Adipocyte (in vitro differentiated cells): Measurements from ENCODE around the gene XYLT2.
A peak's percentile ranks its signal among the peaks of the same experiment; 100 is the strongest.

Source experiments
- DNase-seq: peaks from one replicate; pipeline ENCODE4 v3.0.0-alpha.2; 2015; ENCODE audit warnings: low read depth
- H3K27me3 ChIP-seq: replicated peaks from 2 replicates; pipeline ENCODE4 v1.7.0; 2013; ENCODE audit warnings: mild to moderate bottlenecking, low read length, moderate library complexity; ENCODE audit not compliant: control insufficient read depth, insufficient read depth
- H3K36me3 ChIP-seq: 2 replicates; pipeline ENCODE4 v1.7.0; 2013; ENCODE audit warnings: low read length, mild to moderate bottlenecking, moderate library complexity; ENCODE audit not compliant: control insufficient read depth, insufficient read depth, severe bottlenecking
- H3K4me1 ChIP-seq: 2 replicates; pipeline ENCODE4 v1.7.0; 2013; ENCODE audit warnings: mild to moderate bottlenecking, low read length, moderate library complexity; ENCODE audit not compliant: control insufficient read depth, insufficient read depth
- H3K4me3 ChIP-seq: 2 replicates; pipeline ENCODE4 v1.7.0; 2013; ENCODE audit warnings: mild to moderate bottlenecking, low read length, moderate library complexity
- H3K9ac ChIP-seq: 2 replicates; pipeline ENCODE4 v1.7.0; 2013; ENCODE audit warnings: mild to moderate bottlenecking, low read length, moderate library complexity
- H3K9me3 ChIP-seq: 2 replicates; pipeline ENCODE4 v1.7.0; 2013; ENCODE audit warnings: mild to moderate bottlenecking, low read length, moderate library complexity; ENCODE audit not compliant: control insufficient read depth

XYLT2 gene

DNA sequence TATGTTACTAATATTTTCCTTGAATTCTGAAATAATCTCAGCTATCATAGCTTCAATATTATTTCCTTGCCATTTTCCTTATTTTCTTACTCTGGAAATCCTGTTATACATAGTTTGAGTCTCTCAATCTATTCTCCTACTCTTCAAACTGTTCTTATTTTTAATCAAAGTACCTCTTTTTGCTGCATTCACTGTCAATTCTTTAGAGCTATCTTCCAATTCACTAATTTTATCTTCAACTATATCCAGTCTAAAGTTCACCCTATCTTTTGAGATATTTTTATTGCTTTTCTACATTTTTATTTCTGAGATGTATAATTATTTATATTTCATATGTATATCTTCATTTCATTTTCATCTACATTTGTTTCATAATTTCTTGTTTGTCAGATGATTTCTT is 7.3 kb upstream of the XYLT2 start:
- no peak for DNase-seq
- Histone ChIP-seq H3K27me3 (no peaks in the 10 kb centered on the region), H3K9me3 (peaks cover 7% of the 10 kb centered on the region), H3K9ac (no peak overlapping the region), H3K4me3 (no peak overlapping the region), H3K4me1 (peaks cover 3% of the 10 kb centered on the region), H3K36me3 (no peaks in the 10 kb centered on the region)

DNA sequence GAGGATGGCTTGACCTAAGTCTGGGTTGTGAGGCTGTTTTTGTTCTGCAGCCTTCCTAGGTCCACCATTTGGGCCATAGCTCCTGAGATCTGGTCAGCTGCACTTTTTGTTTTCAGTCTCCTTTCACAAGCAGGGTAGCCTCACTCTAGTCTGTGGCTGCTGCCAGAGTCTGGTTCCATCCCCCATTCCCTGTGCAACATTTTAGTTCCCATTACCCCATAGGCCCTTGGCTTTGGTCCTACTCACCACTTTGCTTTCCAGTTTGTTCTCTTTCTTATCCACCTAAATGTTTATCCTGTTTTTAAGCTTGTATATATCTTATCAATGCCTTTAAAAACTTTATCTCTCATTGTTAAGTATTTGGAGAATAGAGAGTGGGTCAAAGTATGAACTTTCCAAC is 6.5 kb upstream of the XYLT2 start:
- no peak for DNase-seq
- no peak overlapping the region for H3K9ac ChIP-seq
- peaks cover 7% of the 10 kb centered on the region for H3K9me3 ChIP-seq

DNA sequence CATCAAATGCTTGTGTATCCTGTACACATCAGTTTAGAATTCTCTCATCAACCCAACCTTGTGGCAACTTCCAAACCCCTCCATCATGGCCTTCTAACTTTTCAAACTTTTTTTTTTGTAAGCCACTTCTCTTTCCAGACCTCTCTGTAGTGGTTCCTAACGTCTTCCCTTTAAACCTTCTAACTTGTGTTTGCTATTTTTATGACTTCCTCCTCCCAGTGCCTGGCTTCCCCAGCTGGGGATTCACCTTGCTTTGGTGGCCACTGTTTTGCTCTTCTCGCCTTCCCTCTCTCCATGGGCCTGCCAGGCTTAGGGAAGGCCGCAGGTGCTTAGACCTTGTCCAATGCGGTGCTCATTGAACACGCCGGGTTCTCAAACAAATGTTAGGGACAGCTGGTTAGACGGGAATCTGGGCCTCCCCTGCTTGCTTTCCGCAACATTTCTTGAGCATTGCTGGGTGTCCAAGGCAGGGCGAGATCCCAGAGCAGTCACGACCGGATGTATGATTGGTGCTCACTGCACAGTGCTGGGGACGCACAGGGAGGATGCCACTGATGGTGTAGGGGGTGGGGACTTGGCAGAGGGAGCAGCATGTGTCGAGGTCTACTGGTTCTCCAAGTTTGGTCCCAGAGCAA is 1.1 kb upstream of the XYLT2 start:
- Histone ChIP-seq H3K4me3 (no peak overlapping the region), H3K36me3 (no peaks in the 10 kb centered on the region), H3K27me3 (no peaks in the 10 kb centered on the region), H3K9ac (no peak overlapping the region), H3K9me3 (no peaks in the 10 kb centered on the region), H3K4me1 (peaks cover 17% of the 10 kb centered on the region)
- no peak for DNase-seq

More for the DNA sequence above, 6.5 kb upstream of the XYLT2 start:
- Histone ChIP-seq H3K27me3 (no peaks in the 10 kb centered on the region), H3K4me1 (peaks cover 3% of the 10 kb centered on the region), H3K36me3 (no peaks in the 10 kb centered on the region), H3K4me3 (no peak overlapping the region)

DNA sequence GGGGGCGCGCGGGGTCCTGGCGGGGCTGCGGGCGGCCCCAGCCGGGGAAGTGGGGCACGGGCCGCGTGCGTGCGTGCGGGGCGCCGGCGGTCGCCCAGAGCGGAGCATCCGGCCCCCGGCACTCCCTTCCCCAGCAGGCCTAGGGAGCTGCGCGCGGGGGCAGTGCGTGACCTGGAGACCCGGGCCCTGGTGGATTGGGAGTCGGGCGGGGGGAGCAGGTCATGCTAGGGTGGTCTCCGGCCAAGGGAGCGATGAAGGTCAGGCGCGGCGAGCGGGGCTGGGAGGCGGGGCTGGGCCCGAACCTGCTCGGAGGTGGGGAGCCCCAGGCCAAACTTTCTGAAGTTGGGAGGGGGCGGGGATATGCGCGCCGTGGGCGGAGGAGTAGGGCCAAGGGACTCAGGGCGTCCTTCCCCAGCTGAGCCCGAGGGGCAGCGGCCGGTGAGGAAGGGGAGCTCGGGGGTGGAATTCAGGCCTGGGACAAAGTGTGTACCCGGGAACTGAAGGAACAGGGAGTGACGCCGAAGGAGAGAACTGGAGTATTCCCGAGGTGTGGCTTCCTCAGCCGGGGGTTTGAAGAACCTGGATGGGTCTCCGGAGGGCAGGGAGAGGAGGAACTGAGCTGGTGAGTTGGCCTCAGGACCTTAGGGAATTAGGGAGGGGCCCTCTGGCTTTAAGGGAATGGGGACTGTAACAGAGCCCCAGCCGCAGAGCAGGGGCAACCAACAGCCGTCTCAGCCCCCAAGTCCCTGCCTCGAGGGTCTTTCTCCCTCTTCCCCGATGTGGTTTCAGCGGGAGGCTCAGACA is 589 bp downstream of the XYLT2 start:
- Histone ChIP-seq H3K9ac (peak overlapping the region; percentile 92), H3K36me3 (no peaks in the 10 kb centered on the region), H3K9me3 (no peaks in the 10 kb centered on the region), H3K27me3 (no peaks in the 10 kb centered on the region), H3K4me3 (peak overlapping the region; percentile 95), H3K4me1 (peaks cover 17% of the 10 kb centered on the region)
- DNase-seq: peak; percentile 63

DNA sequence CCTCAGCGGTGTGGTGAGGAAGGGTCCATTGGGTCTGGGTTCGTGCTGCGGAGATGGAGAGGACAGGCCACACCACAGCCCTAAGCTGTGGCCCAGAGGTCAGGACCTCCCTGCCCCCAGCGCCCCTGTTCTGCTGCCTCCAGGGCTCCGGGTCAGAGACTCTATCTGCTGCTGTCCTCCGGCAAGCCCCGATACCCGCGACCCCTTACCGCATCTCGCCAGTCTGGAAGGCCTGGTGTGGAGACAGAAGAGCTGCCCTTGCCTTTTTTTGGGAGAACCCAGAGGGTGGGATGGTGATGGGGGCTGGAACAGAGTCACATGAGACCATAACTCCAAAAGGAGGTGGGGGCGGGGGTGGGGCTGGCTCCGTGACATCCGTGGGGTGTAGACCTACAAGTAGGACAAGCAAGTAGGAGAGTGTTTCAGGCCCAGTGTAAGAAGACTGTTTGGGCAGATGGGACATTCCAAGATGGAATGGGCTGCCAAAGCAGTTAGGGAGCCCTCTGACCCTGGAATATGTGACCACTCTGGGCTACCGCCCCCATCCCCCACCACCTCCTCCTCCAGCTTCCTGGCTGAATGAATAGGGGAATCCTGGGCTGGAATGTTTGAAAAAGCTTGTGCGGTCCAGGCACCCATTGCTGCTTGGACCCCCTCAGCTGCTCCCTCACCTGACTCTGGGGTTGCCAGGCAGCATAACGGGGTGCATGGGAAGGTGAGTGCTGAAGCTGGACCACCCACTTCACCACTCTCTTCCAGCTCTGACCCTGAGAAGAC is 1.4 kb downstream of the XYLT2 start:
- no peaks in the 10 kb centered on the region for H3K36me3 ChIP-seq
- no peaks in the 10 kb centered on the region for H3K9me3 ChIP-seq
- H3K4me3 ChIP-seq: peak overlapping the region; percentile 95
- no peaks in the 10 kb centered on the region for H3K27me3 ChIP-seq
- peak overlapping the region; percentile 92 for H3K9ac ChIP-seq
- DNase-seq: no peak
- peaks cover 17% of the 10 kb centered on the region for H3K4me1 ChIP-seq

DNA sequence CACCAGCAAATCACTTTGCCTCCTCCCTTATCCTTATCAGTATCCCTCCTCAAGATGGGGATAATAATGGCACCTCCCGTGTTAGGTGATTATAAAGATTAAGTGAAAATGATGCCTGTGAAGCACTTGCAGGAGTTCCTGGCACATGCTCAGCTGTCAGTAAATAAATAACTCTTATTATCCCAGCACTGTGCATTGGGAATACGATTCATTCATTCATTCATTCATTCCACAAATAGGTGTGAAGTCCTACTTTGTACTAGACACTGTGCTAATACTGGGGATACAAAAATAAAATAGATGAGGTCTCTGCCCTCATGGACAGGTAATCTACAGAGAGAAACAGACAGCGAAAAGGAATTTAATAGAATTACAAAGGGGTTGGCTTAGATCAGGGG is 2.0 kb downstream of the XYLT2 start:
- no peaks in the 10 kb centered on the region for H3K36me3 ChIP-seq
- H3K27me3 ChIP-seq: no peaks in the 10 kb centered on the region
- peak overlapping the region; percentile 5 for H3K9ac ChIP-seq
- H3K9me3 ChIP-seq: no peaks in the 10 kb centered on the region
- DNase-seq: no peak
- peaks cover 17% of the 10 kb centered on the region for H3K4me1 ChIP-seq
- peak overlapping the region; percentile 21 for H3K4me3 ChIP-seq

DNA sequence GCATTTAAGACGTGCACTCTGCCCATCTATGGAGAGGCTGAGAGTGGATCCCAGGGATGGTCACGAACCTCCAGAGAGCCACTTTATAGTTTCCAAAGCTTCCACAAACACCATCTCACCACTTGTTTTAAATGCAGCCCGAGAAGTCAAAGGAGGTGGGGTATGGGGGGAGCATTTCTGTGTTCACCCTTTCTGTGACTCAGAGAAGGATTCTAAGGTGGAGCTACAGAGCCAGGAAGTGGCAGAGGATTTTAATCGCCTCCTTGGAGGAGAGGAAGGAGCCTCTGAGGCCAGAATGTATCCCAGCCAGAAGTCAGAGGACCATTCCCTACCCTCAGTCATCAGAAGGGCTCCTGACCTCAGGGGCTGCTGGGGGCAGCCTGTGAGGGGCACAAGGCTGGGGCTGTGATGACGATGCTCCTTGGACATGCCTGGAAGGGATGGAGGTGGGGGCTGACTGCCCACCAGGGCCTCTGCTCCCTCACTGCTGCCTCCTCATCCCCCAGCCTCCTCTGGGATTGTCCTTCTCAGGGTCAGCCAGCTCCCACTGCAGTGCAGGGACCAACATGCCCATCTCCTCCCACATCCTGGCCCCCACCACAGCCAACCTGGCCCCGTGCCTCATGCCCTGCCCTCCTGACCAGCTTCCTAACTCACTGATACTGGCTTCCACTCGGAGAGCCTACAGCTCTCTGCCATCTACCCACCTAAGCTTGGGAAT is 2.8 kb downstream of the XYLT2 start:
- Histone ChIP-seq H3K4me3 (peak overlapping the region; percentile 21), H3K36me3 (no peaks in the 10 kb centered on the region), H3K9me3 (no peaks in the 10 kb centered on the region), H3K9ac (peak overlapping the region; percentile 5), H3K4me1 (peaks cover 17% of the 10 kb centered on the region), H3K27me3 (no peaks in the 10 kb centered on the region)
- DNase-seq: no peak

DNA sequence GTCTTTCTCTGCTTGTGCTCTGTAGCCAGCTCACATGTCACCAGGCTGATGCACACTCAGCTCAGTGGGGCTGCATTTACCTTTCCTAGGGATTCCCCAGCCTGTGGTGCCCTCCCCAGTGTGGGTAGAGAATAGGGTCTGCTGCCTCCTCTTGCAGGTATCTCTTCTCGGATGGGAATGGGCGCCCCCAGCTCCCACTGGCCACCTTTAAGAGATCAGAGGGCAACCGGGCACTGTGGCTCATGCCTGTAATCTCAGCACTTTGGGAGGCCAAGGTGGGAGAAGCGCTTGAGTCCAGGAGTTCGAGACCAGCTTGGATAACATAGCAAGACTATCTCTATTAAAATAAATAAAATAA is 3.3 kb downstream of the XYLT2 start:
- H3K27me3 ChIP-seq: no peaks in the 10 kb centered on the region
- no peaks in the 10 kb centered on the region for H3K9me3 ChIP-seq
- no peak overlapping the region for H3K4me3 ChIP-seq
- DNase-seq: no peak
- no peak overlapping the region for H3K9ac ChIP-seq
- H3K36me3 ChIP-seq: peaks cover 1% of the 10 kb centered on the region
- H3K4me1 ChIP-seq: peaks cover 17% of the 10 kb centered on the region

DNA sequence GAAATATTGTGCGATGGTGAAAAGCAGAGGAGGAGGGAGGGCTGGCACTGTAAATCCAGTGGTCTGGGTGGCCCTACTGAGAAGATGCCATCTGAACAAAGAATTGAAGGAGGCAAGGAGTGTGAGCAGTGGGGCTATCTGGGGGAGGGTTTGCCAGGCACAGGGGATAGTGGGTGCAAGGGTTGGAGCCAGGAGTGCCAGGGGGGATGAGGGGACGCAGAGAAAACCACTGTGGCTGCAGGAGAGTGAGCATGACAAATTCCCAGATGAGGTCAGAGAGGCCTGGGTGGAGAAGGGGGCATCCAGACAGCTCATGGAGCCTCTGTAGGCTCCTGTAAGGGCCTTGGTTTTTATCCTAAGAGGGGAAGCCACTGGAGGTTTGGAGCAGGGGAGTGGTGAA is 4.8 kb downstream of the XYLT2 start:
- Histone ChIP-seq H3K36me3 (peaks cover 16% of the 10 kb centered on the region), H3K27me3 (no peaks in the 10 kb centered on the region), H3K9me3 (no peaks in the 10 kb centered on the region), H3K4me3 (no peak overlapping the region), H3K9ac (no peak overlapping the region), H3K4me1 (peaks cover 17% of the 10 kb centered on the region)
- no peak for DNase-seq

DNA sequence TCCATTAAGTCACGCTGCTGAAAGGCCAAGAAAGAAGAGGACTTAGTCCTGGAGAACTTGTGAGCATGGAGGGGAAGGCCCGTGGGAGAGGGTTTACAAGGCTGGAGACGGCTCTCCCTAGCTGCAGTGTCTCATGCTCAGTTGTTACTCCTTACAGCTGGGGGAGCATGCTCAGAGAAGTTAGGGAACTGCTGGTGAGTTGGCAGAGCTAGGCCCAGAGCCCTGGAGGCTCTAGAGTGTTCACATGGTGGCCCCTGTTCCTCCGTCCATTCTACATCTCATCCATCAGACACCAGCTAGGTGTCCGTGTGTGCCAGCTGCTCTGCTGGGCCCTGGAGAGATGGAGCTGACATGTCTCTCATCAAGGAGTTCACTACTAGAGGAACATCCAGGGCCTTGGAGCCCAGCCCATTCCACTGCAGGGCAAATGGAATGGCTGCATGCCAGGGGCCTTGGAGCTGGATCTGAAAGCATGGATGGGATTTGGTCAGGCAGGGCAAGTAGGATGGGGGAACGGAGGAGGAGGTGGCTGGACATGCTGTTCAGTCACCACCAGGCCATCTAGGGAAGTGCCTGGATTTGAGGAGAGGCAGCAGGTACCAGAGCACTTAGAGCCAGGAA is 6.3 kb downstream of the XYLT2 start:
- H3K4me1 ChIP-seq: peaks cover 13% of the 10 kb centered on the region
- no peak overlapping the region for H3K4me3 ChIP-seq
- H3K9me3 ChIP-seq: no peaks in the 10 kb centered on the region
- H3K36me3 ChIP-seq: peaks cover 30% of the 10 kb centered on the region
- H3K9ac ChIP-seq: no peak overlapping the region
- DNase-seq: no peak
- H3K27me3 ChIP-seq: no peaks in the 10 kb centered on the region
